Stimulated activated CD4-positive, alpha-beta T cell treated with anti-CD3 and anti-CD28 coated beads, Interleukin-1b, Interleukin-23, amount 100 ng/mL, for 48 hours (primary cell): Measurements from ENCODE around the gene AADACL2.
"Not testable (repeated sequence)": the region's sequence is repeated elsewhere in the genome, so short reads cannot be mapped to it uniquely, and the experiment has no call there.

ENCODE experiments used
- DNase-seq: peaks from one replicate; pipeline ENCODE4 v3.0.0-alpha.2; 2020

Gene AADACL2

GRCh38 chr3:151766454-151766853 lies 32.7 kb downstream of the AADACL2 start:
- DNase-seq, result no peak

- no peak for DNase-seq
Measured at GRCh38 chr3:151768393-151768930, 34.7 kb downstream of the AADACL2 start.

- DNase-seq, result no peak
Measured at GRCh38 chr3:151769175-151769574, 35.4 kb downstream of the AADACL2 start.

GRCh38 chr3:151770956-151771355 lies 37.2 kb downstream of the AADACL2 start:
- DNase-seq, result no peak

- no peak for DNase-seq
Measured at GRCh38 chr3:151772825-151773480, 39.2 kb downstream of the AADACL2 start.

GRCh38 chr3:151774235-151774634 lies 40.5 kb downstream of the AADACL2 start:
- no peak for DNase-seq

- DNase-seq, result no peak
Measured at GRCh38 chr3:151774910-151775309, 41.2 kb downstream of the AADACL2 start.

GRCh38 chr3:151775314-151776258 lies 41.9 kb downstream of the AADACL2 start:
- DNase-seq, result no peak

- no peak for DNase-seq
Measured at GRCh38 chr3:151776259-151776740, 42.6 kb downstream of the AADACL2 start.

- DNase-seq, result no peak
Measured at GRCh38 chr3:151777880-151778279, 44.2 kb downstream of the AADACL2 start.

GRCh38 chr3:151787626-151788025 lies 53.9 kb downstream of the AADACL2 start:
- DNase-seq, result no peak

GRCh38 chr3:151788401-151788800 lies 54.7 kb downstream of the AADACL2 start:
- no peak for DNase-seq

GRCh38 chr3:151789853-151790463 lies 56.2 kb downstream of the AADACL2 start:
- DNase-seq, result no peak

- DNase-seq, result not testable (repeated sequence)
Measured at GRCh38 chr3:151790763-151791162, 57.0 kb downstream of the AADACL2 start.

GRCh38 chr3:151792411-151792810 lies 58.7 kb downstream of the AADACL2 start:
- DNase-seq, result no peak

GRCh38 chr3:151793636-151794035 lies 59.9 kb downstream of the AADACL2 start:
- DNase-seq, result no peak

- DNase-seq, result no peak
Measured at GRCh38 chr3:151794080-151794479, 60.4 kb downstream of the AADACL2 start.

- DNase-seq, result no peak
Measured at GRCh38 chr3:151795276-151795675, 61.5 kb downstream of the AADACL2 start.

GRCh38 chr3:151796105-151796680 lies 62.5 kb downstream of the AADACL2 start:
- no peak for DNase-seq

- DNase-seq, result no peak
Measured at GRCh38 chr3:151798466-151798865, 64.7 kb downstream of the AADACL2 start.

- DNase-seq, result no peak
Measured at GRCh38 chr3:151800431-151800830, 66.7 kb downstream of the AADACL2 start.

- no peak for DNase-seq
Measured at GRCh38 chr3:151804267-151804666, 70.5 kb downstream of the AADACL2 start.

GRCh38 chr3:151806838-151807237 lies 73.1 kb downstream of the AADACL2 start:
- DNase-seq, result no peak
